Activated T-cell treated with anti-CD3 and anti-CD28 coated beads, Interleukin-2, amount 50 U/mL, for 4 hours (primary cell): ENCODE results near the gene CAMTA1. TPM values are rescaled to one million over a fixed set of nuclear protein-coding genes. Genes with fewer than 3 reads are reported as not detected.
"Not testable (repeated sequence)": the region's sequence is repeated elsewhere in the genome, so short reads cannot be mapped to it uniquely, and the experiment has no call there.

Experiments
- ATAC-seq, 2 donors: fragments of 200-7000 bp; cut with Tn5 transposase; one replicate each; pipeline ENCODE4 v1.10.0; 2021
- DNase-seq: peaks from one replicate; pipeline ENCODE4 v3.0.0-alpha.2; 2020
- H3K27me3 Mint-ChIP-seq: one replicate; pipeline ENCODE4 v1.8.0; 2021; ENCODE audit warnings: low read depth, mixed read lengths
- H3K36me3 Mint-ChIP-seq: one replicate; pipeline ENCODE4 v1.8.0; 2022; ENCODE audit warnings: mixed read lengths; ENCODE audit not compliant: insufficient read depth
- H3K4me1 Mint-ChIP-seq: one replicate; pipeline ENCODE4 v1.8.0; 2021; ENCODE audit warnings: low read depth, mixed read lengths
- H3K4me3 Mint-ChIP-seq: one replicate; pipeline ENCODE4 v1.8.0; 2021; ENCODE audit warnings: mild to moderate bottlenecking, moderate library complexity, mixed read lengths
- H3K9me3 Mint-ChIP-seq: one replicate; pipeline ENCODE4 v1.8.0; 2021; ENCODE audit warnings: mixed read lengths
- total RNA-seq, 3 donors: library from RNA; stranded (reverse); gene quantifications; one replicate each; pipeline ENCODE4 v1.2.1, GENCODE V29; 2021

Gene CAMTA1
- total RNA-seq, 3 donors from 2014 or later, result 47.5 to 50.3 (median 47.7) TPM

DNA sequence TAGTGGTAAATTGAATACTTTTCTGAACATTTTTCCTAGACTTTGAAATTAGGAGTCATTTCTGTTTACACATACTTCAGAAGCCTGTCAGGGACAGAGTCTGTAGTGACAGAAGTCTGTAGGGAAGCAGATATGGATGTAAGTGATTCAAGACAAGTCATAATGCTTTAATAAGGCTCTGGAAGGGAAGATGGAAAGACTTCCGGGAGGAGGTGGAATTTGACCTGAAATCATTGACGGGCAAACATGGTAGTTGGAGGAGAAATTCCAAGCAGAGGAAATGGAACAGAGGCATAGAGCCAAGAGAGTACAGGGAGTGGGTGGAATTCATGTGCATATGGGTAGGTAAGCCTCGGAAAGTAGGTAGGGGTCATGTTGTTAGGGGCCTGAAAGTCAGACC, 22.5 kb downstream of the CAMTA1 start:
- ATAC-seq (no peak), DNase-seq (no peak)
- Mint-ChIP-seq H3K4me1 (peaks cover 39% of the 10 kb centered on the region), H3K4me3 (no peak overlapping the region), H3K36me3 (peaks cover 5% of the 10 kb centered on the region), H3K9me3 (no peaks in the 10 kb centered on the region), H3K27me3 (no peaks in the 10 kb centered on the region)

DNA sequence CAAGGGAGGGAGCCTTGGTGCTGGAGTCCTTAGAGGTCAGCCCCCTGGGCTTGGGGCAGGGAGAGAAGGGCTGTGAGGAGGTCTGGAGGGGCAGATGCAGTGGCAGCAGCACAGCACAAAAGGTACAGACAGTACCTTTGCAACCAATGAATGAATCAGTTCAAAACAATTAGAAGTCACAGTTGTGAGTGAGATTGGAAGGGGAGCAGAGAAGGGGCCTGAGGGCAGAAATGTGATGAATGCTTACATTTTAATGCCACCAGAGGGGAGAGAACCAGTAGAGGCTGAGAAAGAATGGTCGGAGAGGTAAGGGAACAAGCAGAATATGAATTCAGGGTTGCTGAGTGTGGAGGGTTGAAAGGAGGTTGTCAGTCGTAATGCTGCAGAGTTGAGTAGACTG, 24.2 kb downstream of the CAMTA1 start:
- H3K27me3 Mint-ChIP-seq, result no peaks in the 10 kb centered on the region

DNA sequence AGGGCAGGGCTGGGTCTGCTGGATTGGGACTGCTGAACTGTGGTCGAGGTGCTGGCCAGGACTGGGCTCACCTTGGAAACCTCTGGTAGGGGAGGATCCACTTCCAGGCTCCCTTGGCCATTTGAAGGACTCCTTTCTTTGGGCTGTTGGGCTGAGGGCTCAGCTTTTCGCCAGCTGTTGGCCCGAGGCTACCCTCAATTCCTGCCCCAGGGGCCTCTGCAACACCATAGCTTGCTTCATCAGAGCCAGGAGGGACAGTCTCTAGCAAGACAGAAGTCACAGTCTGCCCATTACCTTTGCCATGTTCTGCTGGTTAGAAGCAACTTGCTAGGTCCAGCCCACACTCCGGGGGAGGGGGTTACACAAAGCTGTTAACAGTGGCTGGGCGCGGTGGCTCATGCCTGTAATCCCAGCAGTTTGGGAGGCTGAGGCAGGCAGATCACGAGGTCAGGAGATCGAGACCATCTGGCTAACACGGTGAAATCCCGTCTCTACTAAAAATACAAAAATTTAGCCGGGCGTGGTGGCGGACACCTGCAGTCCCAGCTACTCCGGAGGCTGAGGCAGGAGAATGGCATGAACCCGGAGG, 25.0 kb downstream of the CAMTA1 start:
- not testable (repeated sequence) for H3K9me3 Mint-ChIP-seq, ATAC-seq, H3K36me3 Mint-ChIP-seq, DNase-seq, H3K27me3 Mint-ChIP-seq, H3K4me3 Mint-ChIP-seq
- peaks cover 29% of the 10 kb centered on the region for H3K4me1 Mint-ChIP-seq

More for the DNA sequence above, 24.2 kb downstream of the CAMTA1 start:
- ATAC-seq (no peak), DNase-seq (no peak)
- Mint-ChIP-seq H3K9me3 (no peaks in the 10 kb centered on the region), H3K4me3 (no peak overlapping the region), H3K4me1 (peaks cover 34% of the 10 kb centered on the region), H3K36me3 (peaks cover 5% of the 10 kb centered on the region)

DNA sequence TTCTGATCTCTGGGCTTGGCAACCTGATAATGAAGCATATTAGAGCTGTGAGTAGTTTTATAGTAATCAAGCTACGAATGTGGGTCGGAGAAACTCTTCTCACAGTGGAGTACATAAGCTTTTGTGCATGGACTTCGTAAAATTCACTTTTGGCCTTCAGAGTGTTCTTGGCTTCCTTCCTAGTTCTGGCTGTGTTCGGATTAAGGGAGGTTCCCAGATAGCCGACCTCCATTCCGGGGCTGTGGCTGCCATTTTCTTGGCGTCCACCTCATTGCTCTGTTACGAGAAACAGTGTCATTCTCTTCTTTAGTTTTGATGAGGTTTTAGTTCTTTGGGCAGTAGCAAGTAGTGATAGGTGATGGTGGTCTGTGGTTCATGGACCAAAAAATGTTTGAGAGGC, 26.3 kb downstream of the CAMTA1 start:
- ATAC-seq, result no peak
- Mint-ChIP-seq H3K4me1 (peaks cover 28% of the 10 kb centered on the region), H3K4me3 (no peak overlapping the region), H3K36me3 (peaks cover 5% of the 10 kb centered on the region), H3K9me3 (no peaks in the 10 kb centered on the region), H3K27me3 (no peaks in the 10 kb centered on the region)
- no peak for DNase-seq

DNA sequence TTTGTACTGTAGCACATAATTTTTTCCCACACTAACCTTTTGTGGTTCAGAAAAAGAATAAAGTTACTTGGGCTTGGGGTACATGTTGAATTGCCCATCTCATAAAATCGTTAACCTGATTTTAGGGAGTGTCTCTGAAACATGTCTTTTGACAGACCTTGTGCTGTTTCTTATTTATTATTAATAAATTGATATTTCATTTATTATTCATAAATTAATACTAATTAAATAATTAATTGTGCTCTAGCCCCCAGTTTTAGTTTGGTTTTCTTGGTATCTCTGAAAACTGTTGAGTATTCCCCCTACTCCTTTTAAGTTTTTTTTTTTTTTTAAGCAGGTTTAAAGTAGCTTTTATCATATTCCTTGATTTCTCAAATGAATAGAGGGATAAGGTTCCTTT, 27.9 kb downstream of the CAMTA1 start:
- Mint-ChIP-seq H3K4me1 (peaks cover 39% of the 10 kb centered on the region), H3K36me3 (peaks cover 5% of the 10 kb centered on the region), H3K9me3 (no peaks in the 10 kb centered on the region), H3K4me3 (no peak overlapping the region), H3K27me3 (no peaks in the 10 kb centered on the region)
- DNase-seq (no peak), ATAC-seq (no peak)

DNA sequence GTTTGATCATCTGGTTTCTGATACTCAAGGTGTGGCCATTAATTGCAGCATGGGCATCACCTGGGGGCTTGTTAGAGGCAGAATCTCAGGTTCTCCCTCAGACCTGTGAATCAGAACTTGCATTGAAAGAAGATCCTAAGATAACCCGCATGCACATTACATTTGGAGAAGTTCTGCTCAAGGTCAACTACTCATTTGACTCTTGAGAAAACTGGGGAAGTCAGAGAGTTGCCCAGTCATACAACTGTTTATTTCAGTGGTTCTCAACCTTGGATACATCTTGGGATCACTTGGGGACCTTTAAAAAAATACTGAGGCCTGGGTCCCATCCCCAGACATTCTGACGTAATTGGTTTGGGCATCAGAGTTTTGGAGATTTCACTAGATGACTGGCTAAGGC, 30.5 kb downstream of the CAMTA1 start:
- Mint-ChIP-seq H3K9me3 (no peaks in the 10 kb centered on the region), H3K4me3 (no peak overlapping the region), H3K4me1 (peaks cover 55% of the 10 kb centered on the region), H3K27me3 (no peaks in the 10 kb centered on the region), H3K36me3 (peaks cover 9% of the 10 kb centered on the region)
- DNase-seq (no peak), ATAC-seq (no peak)

DNA sequence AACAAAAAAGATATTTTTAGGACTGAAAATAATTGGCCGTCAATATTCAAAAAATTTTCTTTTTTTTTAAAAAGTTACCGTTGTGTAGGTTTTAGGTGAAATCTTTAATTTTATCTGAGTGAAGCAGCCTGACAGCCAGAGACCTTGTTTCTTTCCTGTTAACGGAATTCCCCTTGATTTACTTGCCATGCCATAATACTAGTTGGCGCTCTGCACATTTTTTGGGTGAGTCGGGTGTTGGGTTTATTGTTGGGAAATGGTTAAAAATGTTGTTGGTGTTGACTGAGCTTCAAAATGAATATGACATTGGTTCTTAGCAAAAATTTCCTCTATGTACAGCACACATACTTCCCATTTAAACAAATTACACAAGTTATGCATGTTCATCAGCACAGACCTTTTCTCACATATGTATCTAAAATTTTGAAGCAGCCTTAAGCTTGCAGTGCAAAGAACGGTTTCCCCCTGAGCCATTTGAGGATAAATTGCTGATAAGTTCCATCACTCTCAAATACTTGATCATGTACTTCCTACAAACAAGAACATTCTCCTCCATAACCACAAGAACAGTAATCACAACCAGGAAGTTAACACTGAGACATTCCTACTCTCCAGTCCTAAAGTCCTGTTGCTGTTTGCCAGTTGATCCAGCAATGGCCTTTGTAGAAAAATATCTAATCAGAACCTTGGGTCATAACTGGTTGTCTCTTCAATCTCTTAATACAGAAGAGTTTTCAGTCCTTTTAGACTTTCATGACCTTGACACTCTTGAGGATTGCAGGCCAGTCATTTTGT, 34.2 kb downstream of the CAMTA1 start:
- ATAC-seq, result no peak
- no peaks in the 10 kb centered on the region for H3K9me3 Mint-ChIP-seq
- H3K4me3 Mint-ChIP-seq, result no peak overlapping the region
- H3K4me1 Mint-ChIP-seq, result peaks cover 57% of the 10 kb centered on the region
- DNase-seq, result no peak
- peaks cover 8% of the 10 kb centered on the region for H3K36me3 Mint-ChIP-seq
- H3K27me3 Mint-ChIP-seq, result no peaks in the 10 kb centered on the region

DNA sequence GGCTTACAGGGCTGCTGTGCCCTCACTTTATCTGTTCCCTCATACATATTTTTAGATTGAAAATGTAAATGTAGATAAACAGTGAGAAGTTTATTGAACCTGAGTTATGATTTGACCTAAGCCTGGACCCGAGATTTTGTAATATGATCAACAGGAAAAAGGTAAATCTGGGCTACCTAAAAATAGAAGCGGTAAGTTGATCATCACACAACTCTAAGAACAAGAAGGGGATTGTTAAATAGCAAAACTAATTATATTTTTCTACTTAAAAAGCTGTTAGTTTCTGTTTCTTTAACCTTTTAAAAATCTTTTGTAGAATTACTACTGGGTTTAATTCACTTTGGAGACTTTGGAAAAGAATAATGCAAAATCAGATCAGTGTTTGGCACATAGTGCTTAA, 35.6 kb downstream of the CAMTA1 start:
- Mint-ChIP-seq H3K27me3 (no peaks in the 10 kb centered on the region), H3K4me3 (no peak overlapping the region), H3K9me3 (no peaks in the 10 kb centered on the region), H3K4me1 (peaks cover 50% of the 10 kb centered on the region), H3K36me3 (peaks cover 12% of the 10 kb centered on the region)
- ATAC-seq, result no peak
- no peak for DNase-seq

DNA sequence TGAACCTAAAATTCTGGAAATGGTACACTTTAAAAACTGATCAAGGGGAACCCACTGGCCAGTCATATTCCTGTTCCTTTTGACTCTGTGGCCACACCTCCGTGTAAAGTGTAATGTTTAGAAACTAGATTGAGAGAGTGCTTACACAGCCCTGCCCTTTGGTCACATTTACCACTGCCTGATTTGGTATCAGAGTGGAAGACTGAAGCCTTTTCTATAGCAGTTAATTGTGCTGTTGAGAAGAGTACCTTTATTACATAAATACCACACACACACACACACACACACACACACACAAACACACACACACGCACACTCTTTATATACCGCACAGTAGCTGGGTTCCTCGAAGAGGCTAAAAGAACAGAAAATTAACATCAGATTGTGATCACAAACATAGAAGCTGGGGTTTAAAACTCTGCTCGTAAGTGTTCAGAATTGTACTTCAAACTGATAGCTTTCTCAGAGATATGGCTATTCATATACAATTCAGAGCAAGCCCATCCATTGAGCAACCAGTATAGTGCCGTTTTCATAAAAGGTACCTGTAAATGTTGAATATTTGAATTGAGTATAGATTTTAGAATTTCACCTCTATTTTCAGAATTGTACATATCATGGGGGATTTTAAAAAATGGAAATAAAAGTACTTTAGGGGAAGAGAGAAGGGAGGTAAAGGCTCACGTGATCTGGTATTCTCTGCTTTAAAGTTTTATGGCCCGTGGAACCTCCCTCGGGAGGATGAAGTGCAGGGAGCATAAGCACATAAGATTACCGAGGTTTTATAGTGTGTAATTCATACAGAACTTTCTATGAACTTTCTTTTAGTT, 37.5 kb downstream of the CAMTA1 start:
- H3K9me3 Mint-ChIP-seq, result no peaks in the 10 kb centered on the region

DNA sequence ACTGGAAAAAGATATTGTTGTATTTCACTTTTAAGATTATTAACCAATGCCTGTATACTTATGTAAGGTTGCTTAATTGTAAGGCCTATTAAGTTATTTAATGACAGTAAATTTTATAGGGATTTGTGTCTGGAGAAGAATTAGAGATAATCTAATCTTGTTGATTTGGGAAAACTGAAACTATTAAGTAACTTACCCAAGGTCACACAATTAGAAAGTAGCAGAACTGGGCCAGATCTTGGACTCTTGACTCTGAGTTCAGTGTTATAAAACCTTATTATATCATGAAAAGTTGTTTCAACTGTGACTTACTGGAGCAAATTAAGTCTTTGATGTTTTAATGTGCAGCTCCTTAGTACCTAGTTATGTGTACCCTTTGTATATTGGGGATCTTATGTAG, 38.5 kb downstream of the CAMTA1 start:
- DNase-seq, result no peak
- no peak for ATAC-seq
- Mint-ChIP-seq H3K9me3 (no peaks in the 10 kb centered on the region), H3K27me3 (no peaks in the 10 kb centered on the region), H3K36me3 (peaks cover 23% of the 10 kb centered on the region), H3K4me1 (peaks cover 31% of the 10 kb centered on the region), H3K4me3 (no peak overlapping the region)

More for the DNA sequence above, 37.5 kb downstream of the CAMTA1 start:
- peaks cover 33% of the 10 kb centered on the region for H3K4me1 Mint-ChIP-seq
- H3K27me3 Mint-ChIP-seq, result no peaks in the 10 kb centered on the region
- H3K36me3 Mint-ChIP-seq, result peaks cover 20% of the 10 kb centered on the region
- H3K4me3 Mint-ChIP-seq, result no peak overlapping the region
- ATAC-seq (no peak), DNase-seq (no peak)

DNA sequence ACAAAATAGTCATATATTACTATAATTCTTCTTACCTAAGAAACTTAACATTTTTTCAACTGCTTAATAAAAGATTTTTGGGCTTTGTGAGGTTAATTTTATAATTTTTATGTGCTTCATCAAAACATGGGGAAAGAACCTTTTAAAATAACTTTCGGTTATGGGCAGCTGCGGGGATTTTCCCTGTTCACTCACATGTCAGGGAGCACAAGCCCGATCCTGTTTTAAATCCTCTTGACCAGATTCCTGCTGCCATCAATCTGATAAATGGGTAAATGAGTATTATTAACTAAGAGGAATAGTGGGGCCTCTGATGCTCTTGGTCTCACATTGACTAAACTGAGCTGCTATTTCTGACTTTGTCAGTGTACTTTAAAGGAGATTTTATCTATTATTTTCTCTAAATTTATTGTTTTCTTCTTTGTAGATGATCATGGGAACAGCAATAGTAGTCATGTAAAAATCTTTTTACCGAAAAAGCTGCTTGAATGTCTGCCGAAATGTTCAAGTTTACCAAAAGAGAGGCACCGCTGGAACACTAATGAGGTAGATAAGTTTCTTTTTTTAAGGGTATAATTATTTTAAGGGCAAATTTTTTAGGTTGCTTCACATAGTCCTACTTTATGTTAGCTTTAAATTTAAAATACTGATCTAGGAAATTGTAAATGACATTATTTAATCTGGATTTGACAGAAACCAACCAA, 39.6 kb downstream of the CAMTA1 start:
- Mint-ChIP-seq H3K4me1 (peaks cover 24% of the 10 kb centered on the region), H3K9me3 (no peaks in the 10 kb centered on the region), H3K27me3 (no peaks in the 10 kb centered on the region), H3K36me3 (peaks cover 24% of the 10 kb centered on the region), H3K4me3 (no peak overlapping the region)
- DNase-seq (no peak), ATAC-seq (no peak)

DNA sequence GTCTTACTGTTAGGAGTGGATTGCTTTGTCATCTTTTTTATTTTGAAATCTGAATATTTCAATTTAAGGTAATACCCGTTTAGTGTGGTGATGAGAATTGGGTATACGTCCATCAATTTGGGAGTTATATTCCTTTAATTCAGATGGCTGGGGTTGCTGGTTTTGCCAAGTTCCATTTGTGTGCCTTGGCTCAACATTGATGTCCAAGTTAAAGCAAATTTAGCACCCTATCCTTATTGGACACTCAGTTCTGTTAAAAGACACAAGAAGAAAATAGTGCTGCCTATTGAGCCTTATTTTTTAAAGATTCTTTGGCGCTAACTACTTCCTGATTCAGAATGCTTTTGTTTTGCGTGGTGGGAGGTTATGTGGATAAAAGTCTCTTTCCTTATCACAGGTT, 40.6 kb downstream of the CAMTA1 start:
- Mint-ChIP-seq H3K36me3 (peaks cover 20% of the 10 kb centered on the region), H3K27me3 (no peaks in the 10 kb centered on the region), H3K4me1 (peaks cover 14% of the 10 kb centered on the region), H3K4me3 (no peak overlapping the region), H3K9me3 (no peaks in the 10 kb centered on the region)
- no peak for DNase-seq
- no peak for ATAC-seq

DNA sequence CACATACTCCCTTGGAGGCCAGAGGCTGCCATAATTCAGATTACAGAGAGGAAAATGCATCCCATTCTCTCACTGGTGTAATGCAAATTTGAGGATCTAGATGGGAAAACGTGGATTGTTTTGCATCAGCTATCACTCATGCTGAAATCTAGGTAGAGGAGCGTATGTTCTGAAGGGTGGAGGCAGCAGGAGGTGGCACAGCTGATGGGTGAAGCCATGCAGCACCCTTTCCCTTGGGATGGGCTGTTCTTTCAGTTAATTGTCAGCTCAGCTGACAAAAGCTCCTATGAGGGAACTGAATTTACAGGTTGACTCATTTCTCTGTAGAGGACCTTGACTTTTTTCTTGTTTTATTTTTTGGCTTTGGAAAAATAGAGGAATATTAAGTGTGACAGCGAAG, 41.8 kb downstream of the CAMTA1 start:
- H3K4me3 Mint-ChIP-seq, result no peak overlapping the region
- H3K36me3 Mint-ChIP-seq, result peaks cover 20% of the 10 kb centered on the region
- no peaks in the 10 kb centered on the region for H3K9me3 Mint-ChIP-seq
- H3K4me1 Mint-ChIP-seq, result peaks cover 11% of the 10 kb centered on the region
- ATAC-seq (no peak), DNase-seq (no peak)
- no peaks in the 10 kb centered on the region for H3K27me3 Mint-ChIP-seq

DNA sequence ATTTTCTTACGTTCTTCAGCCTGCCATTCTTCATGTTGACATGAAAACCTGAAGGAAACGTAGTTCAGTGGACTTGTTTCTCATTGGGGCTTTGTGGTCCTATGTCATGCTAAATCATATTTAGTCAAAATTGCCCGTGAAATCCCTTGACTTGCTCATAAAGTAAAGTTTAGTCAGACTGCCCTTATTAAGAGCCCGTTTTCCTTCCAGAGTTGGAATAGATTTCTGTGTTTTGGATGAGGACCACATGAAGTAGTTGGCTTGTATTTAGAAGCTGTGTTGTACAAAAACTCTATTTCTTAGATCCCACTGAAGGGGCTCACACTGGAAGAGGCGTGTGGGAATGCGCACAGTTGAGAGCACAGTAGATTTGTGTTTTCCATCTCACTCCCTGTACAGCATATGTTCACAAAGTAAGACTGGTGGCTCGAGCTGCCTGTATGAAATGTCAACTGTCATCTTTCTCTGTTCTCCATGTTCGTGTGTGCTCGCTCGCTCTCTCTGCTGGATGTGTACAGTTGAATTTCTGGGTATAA, 42.4 kb downstream of the CAMTA1 start:
- H3K27me3 Mint-ChIP-seq, result no peaks in the 10 kb centered on the region
- no peak for ATAC-seq

More for the DNA sequence above, 42.4 kb downstream of the CAMTA1 start:
- Mint-ChIP-seq H3K4me1 (peaks cover 15% of the 10 kb centered on the region), H3K36me3 (peaks cover 22% of the 10 kb centered on the region), H3K9me3 (no peaks in the 10 kb centered on the region), H3K4me3 (no peak overlapping the region)
- DNase-seq, result no peak
